Breast epithelium (tissue), 3 donors: ENCODE measurements around the gene PRKD2.

Experiments used
- POLR2AphosphoS5 ChIP-seq, 3 donors: sonication (generic); formaldehyde crosslinking; IDR thresholded peaks; one replicate each; pipeline ENCODE4 v1.6.1; 2017; ENCODE audit warnings: antibody characterized with exemption in 3 of 3
- TF ChIP-seq, protein P1 (sequence below), 3 donors: fragments of 450-650 bp; IDR thresholded peaks; one replicate each; pipeline ENCODE4 v1.5.1; 2016 to 2017; ENCODE audit warnings: antibody characterized with exemption in 3 of 3, mild to moderate bottlenecking in 3 of 3, moderate library complexity in 3 of 3

DNA sequence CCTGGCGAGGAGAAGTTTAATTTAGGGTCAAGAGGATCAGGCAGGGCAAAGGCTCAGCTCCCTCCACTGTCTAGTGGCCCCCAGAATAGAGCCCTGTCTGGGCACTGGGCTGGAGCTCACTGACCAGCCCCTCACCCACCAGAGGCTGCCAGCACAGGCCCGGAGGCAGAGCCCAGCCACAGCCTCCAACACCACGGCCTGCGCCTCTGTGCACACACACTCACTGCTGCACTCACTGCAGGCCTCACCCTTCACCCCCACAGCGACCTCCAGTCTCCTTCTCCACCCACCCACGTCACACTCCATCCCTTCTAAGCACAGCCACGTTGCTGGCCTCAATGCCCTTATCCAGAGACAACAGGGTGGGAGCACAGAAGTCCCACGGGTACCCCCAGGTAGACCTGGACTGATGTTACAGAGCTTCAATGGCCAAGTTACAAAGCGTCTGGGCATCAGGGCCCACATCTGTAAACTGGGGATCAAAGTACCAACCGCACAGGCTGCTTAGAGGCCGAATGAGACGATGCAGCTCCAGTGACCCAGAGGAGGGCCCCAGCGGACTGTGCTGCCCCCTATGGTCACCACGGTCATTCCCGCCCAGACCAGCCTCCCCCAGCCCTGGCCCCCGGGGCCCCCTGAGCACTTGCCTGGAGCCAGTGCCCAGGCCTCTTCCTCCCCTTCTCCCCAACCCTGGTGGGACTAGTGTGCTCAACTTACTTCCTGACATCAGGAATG is 4.5 kb upstream of the PRKD2 start:
- TF ChIP-seq, protein P1, sequence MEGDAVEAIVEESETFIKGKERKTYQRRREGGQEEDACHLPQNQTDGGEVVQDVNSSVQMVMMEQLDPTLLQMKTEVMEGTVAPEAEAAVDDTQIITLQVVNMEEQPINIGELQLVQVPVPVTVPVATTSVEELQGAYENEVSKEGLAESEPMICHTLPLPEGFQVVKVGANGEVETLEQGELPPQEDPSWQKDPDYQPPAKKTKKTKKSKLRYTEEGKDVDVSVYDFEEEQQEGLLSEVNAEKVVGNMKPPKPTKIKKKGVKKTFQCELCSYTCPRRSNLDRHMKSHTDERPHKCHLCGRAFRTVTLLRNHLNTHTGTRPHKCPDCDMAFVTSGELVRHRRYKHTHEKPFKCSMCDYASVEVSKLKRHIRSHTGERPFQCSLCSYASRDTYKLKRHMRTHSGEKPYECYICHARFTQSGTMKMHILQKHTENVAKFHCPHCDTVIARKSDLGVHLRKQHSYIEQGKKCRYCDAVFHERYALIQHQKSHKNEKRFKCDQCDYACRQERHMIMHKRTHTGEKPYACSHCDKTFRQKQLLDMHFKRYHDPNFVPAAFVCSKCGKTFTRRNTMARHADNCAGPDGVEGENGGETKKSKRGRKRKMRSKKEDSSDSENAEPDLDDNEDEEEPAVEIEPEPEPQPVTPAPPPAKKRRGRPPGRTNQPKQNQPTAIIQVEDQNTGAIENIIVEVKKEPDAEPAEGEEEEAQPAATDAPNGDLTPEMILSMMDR (IDR thresholded peaks at IDR 0.05), result no peak
- no peak for TF ChIP-seq POLR2AphosphoS5 (IDR thresholded peaks at IDR 0.05)
